DOHH2 (cell line): ENCODE measurements around the gene FCN1.

ENCODE experiments used
- CTCF ChIP-seq: fragments of 200-600 bp; sonication (generic); IDR thresholded peaks from one replicate; pipeline ENCODE4 v1.5.1; 2014; ENCODE audit warnings: antibody characterized with exemption, mild to moderate bottlenecking, low read depth, low read length; ENCODE audit not compliant: poor library complexity, severe bottlenecking
- EZH2phosphoT487 ChIP-seq: fragments of 200-600 bp; sonication (generic); IDR thresholded peaks from 2 replicates; pipeline ENCODE4 v1.6.1; 2017; ENCODE audit warnings: borderline replicate concordance, mild to moderate bottlenecking, antibody characterized with exemption, low read length, moderate library complexity, mixed read lengths

DNA sequence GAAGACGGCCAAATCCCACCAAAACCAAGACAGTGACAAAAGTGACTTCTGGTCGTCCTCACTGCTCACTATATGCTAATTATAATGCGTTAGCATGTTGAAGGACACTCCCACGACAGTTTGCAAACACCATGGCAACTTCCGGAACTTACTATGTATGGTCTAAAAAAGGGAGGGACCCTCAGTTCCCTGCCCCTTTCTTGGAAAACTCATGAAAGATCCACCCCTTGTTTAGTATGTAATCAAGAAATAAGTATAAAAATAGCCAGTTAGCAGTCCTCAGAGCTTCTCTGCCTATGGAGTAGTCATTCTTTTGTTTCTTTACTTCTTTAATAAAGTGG is 27.6 kb downstream of the FCN1 start:
- no peak for TF ChIP-seq CTCF
- no peak for TF ChIP-seq EZH2phosphoT487
